Prostate gland (tissue), 2 donors: ENCODE data around the gene ARFIP1. TPM values are rescaled to one million over a fixed set of nuclear protein-coding genes. Genes with fewer than 3 reads are reported as not detected.
A peak's percentile ranks its signal among the peaks of the same experiment; 100 is the strongest.

ENCODE experiments used
- DNase-seq: peaks from one replicate; pipeline ENCODE4 v3.0.0-alpha.2; 2019; ENCODE audit warnings: low spot score
- H3K27ac ChIP-seq, 2 donors: fragments of 200-600 bp; sonication (generic); 2 replicates each; pipeline ENCODE4 v1.5.1; 2017 to 2019
- H3K27me3 ChIP-seq: fragments of 200-600 bp; sonication (generic); replicated peaks from 2 replicates; pipeline ENCODE4 v1.5.1; 2019; ENCODE audit not compliant: insufficient read depth
- H3K36me3 ChIP-seq, 2 donors: fragments of 200-600 bp; sonication (generic); 1 replicate in 1 of 2; 2 replicates in 1 of 2; pipeline versions ENCODE4 v1.5.1 to v1.8.1; 2017 to 2019
- H3K4me1 ChIP-seq: fragments of 200-600 bp; sonication (generic); replicated peaks from 2 replicates; pipeline ENCODE4 v1.5.1; 2019
- H3K4me3 ChIP-seq, 2 donors: fragments of 200-600 bp; sonication (generic); 2 replicates each; pipeline ENCODE4 v1.5.1; 2017 to 2019
- H3K9me3 ChIP-seq: fragments of 200-600 bp; sonication (generic); 2 replicates; pipeline ENCODE4 v1.5.1; 2017
- POLR2A ChIP-seq: fragments of 450-650 bp; IDR thresholded peaks from one replicate; pipeline ENCODE4 v1.6.1; 2016; ENCODE audit warnings: antibody characterized with exemption, mild to moderate bottlenecking
- POLR2AphosphoS5 ChIP-seq: sonication (generic); formaldehyde crosslinking; IDR thresholded peaks from one replicate; pipeline ENCODE4 v1.6.1; 2017; ENCODE audit warnings: antibody characterized with exemption
- WGBS: methylation state at CpG from one replicate; pipeline ENCODE4 v1.1.5; 2018; 5-methylcytosine and 5-hydroxymethylcytosine counted together
- intact Hi-C: fragments of 100-400 bp; cut with DNase I; formaldehyde crosslinking; loops from one replicate; pipeline ENCODE4 v1.14.2; 2022
- total RNA-seq, 2 donors: library from RNA; depleted of rRNA; stranded (reverse); fragments of >200 nt; gene quantifications; one replicate each; pipeline ENCODE4 v1.1.0, GENCODE V29; 2016
- TF ChIP-seq, protein P1 (sequence below), 4 experiments: fragments of 200-600 bp in 2 of 4; fragments of 450-650 bp in 2 of 4; sonication (generic) in 2 of 4; IDR thresholded peaks; 1 replicate in 3 of 4; 2 replicates in 1 of 4; pipeline ENCODE4 v1.5.1; 2016 to 2019; ENCODE audit warnings: antibody characterized with exemption in 4 of 4, mild to moderate bottlenecking in 2 of 4, moderate library complexity in 2 of 4

Gene ARFIP1, protein sequence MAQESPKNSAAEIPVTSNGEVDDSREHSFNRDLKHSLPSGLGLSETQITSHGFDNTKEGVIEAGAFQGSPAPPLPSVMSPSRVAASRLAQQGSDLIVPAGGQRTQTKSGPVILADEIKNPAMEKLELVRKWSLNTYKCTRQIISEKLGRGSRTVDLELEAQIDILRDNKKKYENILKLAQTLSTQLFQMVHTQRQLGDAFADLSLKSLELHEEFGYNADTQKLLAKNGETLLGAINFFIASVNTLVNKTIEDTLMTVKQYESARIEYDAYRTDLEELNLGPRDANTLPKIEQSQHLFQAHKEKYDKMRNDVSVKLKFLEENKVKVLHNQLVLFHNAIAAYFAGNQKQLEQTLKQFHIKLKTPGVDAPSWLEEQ
- total RNA-seq = 10 to 100 TPM; 34.7 to 38.9 TPM

DNA sequence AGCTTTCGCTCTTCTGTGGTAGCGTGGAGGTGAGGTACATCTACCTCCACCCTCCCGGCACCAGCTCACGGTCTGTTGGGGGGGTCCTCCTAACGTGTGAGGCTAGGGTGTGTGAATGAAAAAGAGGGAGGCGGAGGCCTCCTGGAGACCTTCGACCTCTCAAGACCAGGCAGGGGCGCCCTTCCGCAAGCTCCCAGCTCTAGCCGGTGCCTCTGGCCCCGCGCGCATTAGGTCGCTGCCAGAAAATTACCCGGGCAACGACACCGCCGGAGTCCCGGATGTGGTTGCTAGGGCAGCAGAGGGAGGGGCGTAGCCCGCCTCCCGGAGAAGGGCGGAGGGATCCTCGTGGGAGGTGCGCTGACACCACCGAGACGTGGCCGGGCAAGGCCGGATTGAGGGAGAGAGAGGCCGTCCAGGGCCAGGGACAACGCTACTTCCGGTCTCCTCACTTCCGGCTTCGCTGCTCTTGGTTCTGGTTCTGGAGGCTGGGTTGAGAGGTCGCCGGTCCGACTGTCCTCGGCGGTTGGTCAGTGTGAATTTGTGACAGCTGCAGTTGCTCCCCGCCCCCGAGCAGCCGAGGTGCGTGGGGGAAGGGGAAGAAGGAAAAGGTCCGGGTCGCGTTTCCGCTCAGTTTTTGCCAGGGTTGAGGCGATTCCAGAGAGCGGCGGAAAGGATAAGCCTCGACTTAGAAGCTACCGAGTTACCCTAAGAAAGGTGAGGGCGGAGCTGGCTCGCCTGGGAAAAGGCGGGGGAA, at the start of gene ARFIP1, which contains the start of gene TIGD4:
ARFIP1 (plus strand) TSS at position 442 of the 754 bp plus-strand sequence. CDS start 49,680 bp downstream, outside the sequence.
TIGD4 (minus strand) TSS at position 218 of the 754 bp plus-strand sequence. CDS start 8,726 bp downstream, outside the sequence.
- TF ChIP-seq POLR2AphosphoS5 (peak; percentile 98), POLR2A (peak; percentile 69)
- TF ChIP-seq, protein P1, sequence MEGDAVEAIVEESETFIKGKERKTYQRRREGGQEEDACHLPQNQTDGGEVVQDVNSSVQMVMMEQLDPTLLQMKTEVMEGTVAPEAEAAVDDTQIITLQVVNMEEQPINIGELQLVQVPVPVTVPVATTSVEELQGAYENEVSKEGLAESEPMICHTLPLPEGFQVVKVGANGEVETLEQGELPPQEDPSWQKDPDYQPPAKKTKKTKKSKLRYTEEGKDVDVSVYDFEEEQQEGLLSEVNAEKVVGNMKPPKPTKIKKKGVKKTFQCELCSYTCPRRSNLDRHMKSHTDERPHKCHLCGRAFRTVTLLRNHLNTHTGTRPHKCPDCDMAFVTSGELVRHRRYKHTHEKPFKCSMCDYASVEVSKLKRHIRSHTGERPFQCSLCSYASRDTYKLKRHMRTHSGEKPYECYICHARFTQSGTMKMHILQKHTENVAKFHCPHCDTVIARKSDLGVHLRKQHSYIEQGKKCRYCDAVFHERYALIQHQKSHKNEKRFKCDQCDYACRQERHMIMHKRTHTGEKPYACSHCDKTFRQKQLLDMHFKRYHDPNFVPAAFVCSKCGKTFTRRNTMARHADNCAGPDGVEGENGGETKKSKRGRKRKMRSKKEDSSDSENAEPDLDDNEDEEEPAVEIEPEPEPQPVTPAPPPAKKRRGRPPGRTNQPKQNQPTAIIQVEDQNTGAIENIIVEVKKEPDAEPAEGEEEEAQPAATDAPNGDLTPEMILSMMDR (IDR thresholded peaks at IDR 0.05) = peak in 3 of 4 experiments; percentile 14 to 36 (median 28)
- intact Hi-C loops = loop anchor here (10.0 kb wide), 1 partner anchor 245 kb away; the partner anchor contains the start of gene FBXW7
- Histone ChIP-seq H3K4me3 (peak within 1 kb of the TSS; percentile 66 to 79), H3K36me3 (no peaks in the 10 kb centered on the region), H3K27me3 (no peaks in the 10 kb centered on the region), H3K4me1 (peaks cover 11% of the 10 kb centered on the region), H3K27ac (peak within 1 kb of the TSS; percentile 93 to 95), H3K9me3 (no peaks in the 10 kb centered on the region)
- WGBS = 1% methylated on average over 55 of the region's 55 CpGs
- DNase-seq = peak; percentile 98

DNA sequence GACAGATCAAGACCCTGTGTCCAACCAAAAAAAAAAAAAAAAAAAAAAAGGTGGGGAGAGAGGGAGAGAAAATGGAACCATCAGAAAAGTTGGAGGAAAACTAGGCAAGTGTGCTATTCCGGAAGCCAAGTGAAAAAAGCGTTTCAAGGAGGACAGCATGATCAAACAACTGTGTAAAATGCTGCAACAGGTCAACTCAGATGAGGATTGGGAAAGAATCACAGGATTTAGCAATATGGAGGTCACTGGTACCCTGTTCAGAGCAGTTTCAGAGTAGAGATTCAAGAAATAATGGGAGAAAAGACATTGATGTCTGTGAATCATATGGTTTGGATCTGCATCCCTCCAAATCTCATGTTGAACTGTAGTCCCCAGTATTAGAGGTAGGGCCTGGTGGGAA, 47.8 kb upstream of the ARFIP1 start:
- intact Hi-C loops = loop anchor here (10.0 kb wide), 1 partner anchor 237 kb away; no protein-coding TSS in a partner anchor
- no peak for TF ChIP-seq POLR2AphosphoS5
- TF ChIP-seq, protein P1 (IDR thresholded peaks at IDR 0.05) = no peak
- TF ChIP-seq POLR2A = no peak
- Histone ChIP-seq H3K27me3 (no peaks in the 10 kb centered on the region), H3K4me1 (no peaks in the 10 kb centered on the region), H3K36me3 (no peaks in the 10 kb centered on the region), H3K27ac (no peak overlapping the region), H3K4me3 (no peak overlapping the region), H3K9me3 (no peaks in the 10 kb centered on the region)
- WGBS = 94% methylated on average over 2 of the region's 2 CpGs
- no peak for DNase-seq

DNA sequence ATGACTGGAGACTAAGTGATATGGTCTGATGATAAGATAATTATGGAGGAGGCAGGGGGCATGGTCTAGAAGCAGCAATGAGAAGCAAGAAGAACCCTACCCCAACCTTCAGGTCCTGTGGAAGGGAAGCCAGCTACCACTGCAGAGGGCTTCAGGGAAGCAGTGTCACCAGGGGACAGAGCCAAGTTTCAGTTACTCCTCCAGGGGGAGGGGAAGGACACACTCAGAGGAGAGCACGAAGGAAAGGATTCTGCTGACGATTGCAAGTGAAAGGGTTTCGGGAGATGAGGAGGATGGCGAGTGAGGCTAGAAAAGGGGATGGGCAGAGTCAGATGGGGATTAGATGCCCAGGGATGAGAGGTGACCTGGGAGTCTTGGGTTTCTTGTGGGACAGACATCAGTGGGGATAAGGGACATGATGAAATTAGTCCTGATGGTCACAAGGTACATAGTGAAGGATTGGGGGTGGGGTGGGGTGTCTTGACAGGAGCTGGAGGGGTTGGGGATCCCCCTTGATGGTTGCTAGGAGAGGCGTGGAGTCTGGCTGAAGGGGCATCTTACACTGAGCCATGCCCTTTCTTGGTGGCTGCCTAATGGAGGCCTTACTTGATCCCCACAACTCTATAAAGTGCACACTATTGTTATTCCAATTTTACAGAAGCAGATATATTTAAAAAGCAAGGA, 45.6 kb upstream of the ARFIP1 start:
- Histone ChIP-seq H3K27me3 (no peaks in the 10 kb centered on the region), H3K4me1 (no peaks in the 10 kb centered on the region), H3K9me3 (no peaks in the 10 kb centered on the region), H3K4me3 (no peak overlapping the region), H3K36me3 (no peaks in the 10 kb centered on the region), H3K27ac (no peak overlapping the region)
- TF ChIP-seq, protein P1 (IDR thresholded peaks at IDR 0.05) = no peak
- intact Hi-C loops = loop anchor here (10.0 kb wide), 1 partner anchor 239 kb away; no protein-coding TSS in a partner anchor
- WGBS = 85% methylated on average over 5 of the region's 5 CpGs
- no peak for DNase-seq

DNA sequence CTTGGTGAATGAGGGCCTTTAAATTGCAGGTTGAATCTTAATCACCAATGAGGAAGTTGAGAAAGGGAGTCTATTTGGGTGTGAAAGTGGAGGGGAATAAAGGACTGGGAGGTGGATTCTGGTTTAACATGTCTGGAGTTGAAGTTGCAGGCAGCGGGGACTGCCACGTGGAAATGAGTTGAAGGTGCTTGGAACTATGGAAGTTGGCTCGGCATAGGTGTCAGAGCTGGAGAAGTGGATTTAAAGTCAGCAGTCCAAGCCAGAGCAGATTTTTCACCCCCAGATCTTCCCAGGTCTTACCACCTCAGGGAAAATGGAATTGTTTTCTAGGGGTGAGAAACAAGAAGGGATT, 45.1 kb upstream of the ARFIP1 start:
- Histone ChIP-seq H3K4me1 (no peaks in the 10 kb centered on the region), H3K36me3 (no peaks in the 10 kb centered on the region), H3K27me3 (no peaks in the 10 kb centered on the region), H3K27ac (no peak overlapping the region), H3K9me3 (no peaks in the 10 kb centered on the region), H3K4me3 (no peak overlapping the region)
- 60% methylated on average over 3 of the region's 3 CpGs for WGBS
- DNase-seq = no peak
- TF ChIP-seq, protein P1 (IDR thresholded peaks at IDR 0.05) = no peak
- TF ChIP-seq POLR2A (no peak), POLR2AphosphoS5 (no peak)
- intact Hi-C loops = loop anchor here (10.0 kb wide), 1 partner anchor 240 kb away; no protein-coding TSS in a partner anchor
